Endodermal cell (in vitro differentiated cells): ENCODE results near the gene COL4A2. TPM values are rescaled to one million over a fixed set of nuclear protein-coding genes. Genes with fewer than 3 reads are reported as not detected.

Experiments used
- DNase-seq: peaks from one replicate; pipeline ENCODE4 v3.0.0-alpha.2; 2017
- H3K27ac ChIP-seq: 2 replicates; pipeline ENCODE4 v1.5.1; 2013; ENCODE audit warnings: mild to moderate bottlenecking, low read depth, low read length, moderate library complexity
- H3K27me3 ChIP-seq: 2 replicates; pipeline ENCODE4 v1.6.1; 2013; ENCODE audit warnings: mild to moderate bottlenecking, low read length, moderate library complexity; ENCODE audit not compliant: insufficient read depth, control insufficient read depth, poor library complexity, severe bottlenecking
- H3K36me3 ChIP-seq: 2 replicates; pipeline ENCODE4 v1.7.0; 2013; ENCODE audit warnings: mild to moderate bottlenecking, low read length, moderate library complexity; ENCODE audit not compliant: control insufficient read depth, insufficient read depth
- H3K4me1 ChIP-seq: one replicate; pipeline ENCODE4 v1.7.0; 2013; ENCODE audit warnings: low read length; ENCODE audit not compliant: control insufficient read depth, insufficient read depth
- H3K4me3 ChIP-seq: 2 replicates; pipeline ENCODE4 v1.5.1; 2013; ENCODE audit warnings: mild to moderate bottlenecking, low read length, moderate library complexity
- H3K9ac ChIP-seq: 2 replicates; pipeline ENCODE4 v1.6.1; 2013; ENCODE audit warnings: mild to moderate bottlenecking, low read length, moderate library complexity; ENCODE audit not compliant: poor library complexity, severe bottlenecking; ENCODE audit errors: extremely low read depth
- H3K9me3 ChIP-seq: 2 replicates; pipeline ENCODE4 v1.6.1; 2013; ENCODE audit warnings: mild to moderate bottlenecking, low read length, moderate library complexity; ENCODE audit not compliant: control insufficient read depth
- H3K27ac Mint-ChIP-seq: 2 replicates; pipeline ENCODE4 v1.8.0; 2020; ENCODE audit warnings: mixed read lengths
- H3K27me3 Mint-ChIP-seq: 2 replicates; pipeline ENCODE4 v1.8.0; 2021; ENCODE audit warnings: mild to moderate bottlenecking, mixed read lengths; ENCODE audit not compliant: insufficient read depth
- H3K36me3 Mint-ChIP-seq: 2 replicates; pipeline ENCODE4 v1.8.0; 2020; ENCODE audit warnings: low read depth, mixed read lengths
- H3K4me1 Mint-ChIP-seq: 2 replicates; pipeline ENCODE4 v1.8.0; 2020; ENCODE audit warnings: mixed read lengths
- H3K4me3 Mint-ChIP-seq: 2 replicates; pipeline ENCODE4 v1.8.0; 2020; ENCODE audit warnings: mild to moderate bottlenecking, moderate library complexity, mixed read lengths
- H3K9me3 Mint-ChIP-seq: 2 replicates; pipeline ENCODE4 v1.8.0; 2020; ENCODE audit warnings: mild to moderate bottlenecking, mixed read lengths
- WGBS, 2 experiments: methylation state at CpG; one replicate each; pipeline versions ENCODE4 v1.1.5 to v1.1.7; 2013; ENCODE audit warnings: missing lambda C conversion rate in 2 of 2, mixed read lengths in 1 of 2; ENCODE audit not compliant: insufficient coverage in 1 of 2, insufficient read length in 1 of 2; 5-methylcytosine and 5-hydroxymethylcytosine counted together
- total RNA-seq, 2 donors: library from RNA; stranded (reverse); fragmentation: NEBNext Ultra II Directional in 1 of 2; extraction: Animal tissue kit (Norgen Biotek cat#: 25700) in 1 of 2; gene quantifications; 2 replicates in 1 of 2; 3 replicates in 1 of 2; pipeline ENCODE4 v1.2.1, GENCODE V29; 2021
- TF ChIP-seq, protein P1 (sequence below): fragments of 200-600 bp; sonication (generic); conservative IDR thresholded peaks from 2 replicates; pipeline ENCODE4 v1.5.0; 2021; ENCODE audit warnings: antibody characterized with exemption, mild to moderate bottlenecking

The COL4A2 gene
- total RNA-seq, 2 donors from 2014 or later: 388 to 398 TPM

DNA sequence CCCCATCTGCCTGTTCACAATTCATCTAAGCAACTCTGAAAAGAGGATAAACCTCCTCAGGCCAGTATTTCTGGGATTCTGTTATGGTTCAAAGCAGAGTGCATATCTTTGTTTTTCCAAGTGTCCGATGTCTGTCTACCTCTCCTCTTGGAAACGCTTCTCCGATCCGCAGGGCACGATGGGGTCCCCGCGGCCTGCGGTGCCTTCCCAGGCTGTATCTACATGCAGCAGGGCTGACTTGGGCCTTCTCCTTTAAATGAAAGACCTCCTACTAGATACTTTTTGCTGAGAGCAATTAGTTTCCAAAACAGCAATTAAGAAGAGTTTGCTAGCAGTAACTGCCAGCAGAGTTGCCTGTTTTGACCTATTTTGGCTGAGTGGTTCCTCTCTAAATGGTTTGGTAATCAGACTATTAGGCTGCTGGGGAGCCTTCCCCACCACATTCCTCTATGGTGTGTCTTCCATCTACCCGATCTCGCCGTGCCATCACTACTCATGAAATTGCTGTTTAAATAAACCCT lies 23.5 kb downstream of the COL4A2 start:
- H3K9ac ChIP-seq: no peak overlapping the region
- H3K27me3 Mint-ChIP-seq: no peaks in the 10 kb centered on the region
- peak overlapping the region; percentile 37 for H3K27ac Mint-ChIP-seq
- peaks cover 87% of the 10 kb centered on the region for H3K36me3 ChIP-seq
- no peaks in the 10 kb centered on the region for H3K27me3 ChIP-seq
- TF ChIP-seq, protein P1, sequence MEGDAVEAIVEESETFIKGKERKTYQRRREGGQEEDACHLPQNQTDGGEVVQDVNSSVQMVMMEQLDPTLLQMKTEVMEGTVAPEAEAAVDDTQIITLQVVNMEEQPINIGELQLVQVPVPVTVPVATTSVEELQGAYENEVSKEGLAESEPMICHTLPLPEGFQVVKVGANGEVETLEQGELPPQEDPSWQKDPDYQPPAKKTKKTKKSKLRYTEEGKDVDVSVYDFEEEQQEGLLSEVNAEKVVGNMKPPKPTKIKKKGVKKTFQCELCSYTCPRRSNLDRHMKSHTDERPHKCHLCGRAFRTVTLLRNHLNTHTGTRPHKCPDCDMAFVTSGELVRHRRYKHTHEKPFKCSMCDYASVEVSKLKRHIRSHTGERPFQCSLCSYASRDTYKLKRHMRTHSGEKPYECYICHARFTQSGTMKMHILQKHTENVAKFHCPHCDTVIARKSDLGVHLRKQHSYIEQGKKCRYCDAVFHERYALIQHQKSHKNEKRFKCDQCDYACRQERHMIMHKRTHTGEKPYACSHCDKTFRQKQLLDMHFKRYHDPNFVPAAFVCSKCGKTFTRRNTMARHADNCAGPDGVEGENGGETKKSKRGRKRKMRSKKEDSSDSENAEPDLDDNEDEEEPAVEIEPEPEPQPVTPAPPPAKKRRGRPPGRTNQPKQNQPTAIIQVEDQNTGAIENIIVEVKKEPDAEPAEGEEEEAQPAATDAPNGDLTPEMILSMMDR: no peak
- no peaks in the 10 kb centered on the region for H3K9me3 Mint-ChIP-seq
- peaks cover 70% of the 10 kb centered on the region for H3K36me3 Mint-ChIP-seq
- peaks cover 13% of the 10 kb centered on the region for H3K4me1 ChIP-seq
- 96 to 97% methylated on average over 11 of the region's 11 CpGs for WGBS, 2 experiments
- no peak overlapping the region for H3K27ac ChIP-seq
- no peak for DNase-seq
- H3K9me3 ChIP-seq: no peaks in the 10 kb centered on the region
- no peak overlapping the region for H3K4me3 Mint-ChIP-seq
- H3K4me1 Mint-ChIP-seq: peaks cover 54% of the 10 kb centered on the region
- H3K4me3 ChIP-seq: no peak overlapping the region

DNA sequence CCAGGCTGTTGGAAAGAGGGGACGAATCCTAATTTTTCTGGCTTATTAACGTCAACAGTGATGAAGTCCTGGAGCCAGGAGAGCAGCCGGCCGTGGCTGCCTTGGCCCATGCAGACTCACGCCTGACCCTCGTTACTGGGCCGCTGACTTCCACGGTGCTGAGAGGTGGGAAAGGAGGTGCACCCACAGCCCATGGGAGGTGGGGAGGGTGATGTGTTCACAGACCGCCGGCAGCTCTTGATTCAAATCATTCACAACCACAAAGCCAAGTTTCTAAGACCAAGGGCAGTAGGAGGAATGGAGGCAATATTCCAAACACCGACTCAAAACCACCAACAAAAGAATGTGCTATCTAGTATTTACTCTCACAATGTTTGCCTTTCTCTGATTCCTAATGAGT lies 24.3 kb downstream of the COL4A2 start:
- H3K4me1 Mint-ChIP-seq: peaks cover 52% of the 10 kb centered on the region
- no peak overlapping the region for H3K4me3 ChIP-seq
- H3K9me3 ChIP-seq: no peaks in the 10 kb centered on the region
- peaks cover 74% of the 10 kb centered on the region for H3K36me3 Mint-ChIP-seq
- no peaks in the 10 kb centered on the region for H3K9me3 Mint-ChIP-seq
- H3K36me3 ChIP-seq: peaks cover 89% of the 10 kb centered on the region
- H3K4me3 Mint-ChIP-seq: no peak overlapping the region
- TF ChIP-seq, protein P1: no peak
- peaks cover 8% of the 10 kb centered on the region for H3K4me1 ChIP-seq
- no peak overlapping the region for H3K9ac ChIP-seq
- 83 to 95% methylated on average over 2 to 9 of the region's 11 CpGs for WGBS, 2 experiments
- no peak for DNase-seq
- no peak overlapping the region for H3K27ac ChIP-seq
- peak overlapping the region; percentile 78 for H3K27ac Mint-ChIP-seq
- no peaks in the 10 kb centered on the region for H3K27me3 ChIP-seq
- no peaks in the 10 kb centered on the region for H3K27me3 Mint-ChIP-seq

DNA sequence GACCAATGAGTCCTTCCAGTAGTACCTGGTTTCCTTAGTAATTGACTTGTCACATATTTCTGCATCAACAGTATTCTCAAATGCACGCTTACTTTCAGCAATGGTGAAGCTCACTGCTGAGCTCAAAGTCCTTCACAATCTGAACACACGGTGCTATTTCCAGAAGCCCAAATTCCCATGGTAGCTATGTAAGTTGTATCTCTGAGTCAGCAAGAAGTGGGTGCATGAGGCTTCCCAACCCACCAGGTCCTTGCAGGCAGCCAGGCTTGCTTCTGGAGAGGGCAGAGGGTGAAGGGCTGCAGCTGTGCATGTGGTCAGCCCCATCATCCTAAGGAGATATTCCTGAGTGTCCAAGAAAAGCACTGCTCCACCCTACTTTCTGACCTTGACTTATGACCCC lies 25.7 kb downstream of the COL4A2 start:
- Mint-ChIP-seq H3K4me1 (peaks cover 50% of the 10 kb centered on the region), H3K9me3 (no peaks in the 10 kb centered on the region), H3K27me3 (no peaks in the 10 kb centered on the region), H3K4me3 (no peak overlapping the region), H3K36me3 (peaks cover 74% of the 10 kb centered on the region), H3K27ac (no peak overlapping the region)
- WGBS, 2 experiments: 98 to 100% methylated on average over 1 to 2 of the region's 2 CpGs
- no peaks in the 10 kb centered on the region for H3K27me3 ChIP-seq
- no peak overlapping the region for H3K27ac ChIP-seq
- H3K9ac ChIP-seq: no peak overlapping the region
- no peaks in the 10 kb centered on the region for H3K9me3 ChIP-seq
- H3K4me3 ChIP-seq: no peak overlapping the region
- TF ChIP-seq, protein P1: no peak
- H3K4me1 ChIP-seq: peaks cover 15% of the 10 kb centered on the region
- H3K36me3 ChIP-seq: peaks cover 90% of the 10 kb centered on the region
- DNase-seq: no peak
